ENCODE results near the gene PBRM1. TPM values are rescaled to one million over a fixed set of nuclear protein-coding genes. Genes with fewer than 3 reads are reported as not detected.

The PBRM1 gene
- total RNA-seq, 1 donor from 2014 or later = 107 TPM

DNA sequence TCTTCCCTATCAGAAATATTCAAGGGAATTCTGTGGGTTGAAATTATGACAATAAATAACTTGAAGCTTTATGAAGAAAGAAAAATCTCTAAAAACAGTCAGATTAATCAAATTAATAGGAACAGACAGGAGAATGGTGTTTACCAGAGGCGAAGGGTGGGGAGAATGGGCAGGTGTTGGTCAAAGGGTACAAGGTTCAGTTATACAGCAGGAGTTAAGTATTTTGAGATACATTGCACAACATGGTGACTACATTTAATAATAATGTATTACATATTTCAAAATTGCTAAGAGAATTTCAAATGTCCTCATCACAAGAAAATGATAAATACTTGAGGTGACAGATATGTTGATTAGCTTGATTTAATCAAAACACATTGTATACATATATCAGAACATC lies 38.8 kb upstream of the PBRM1 start:
- Mint-ChIP-seq H3K4me1 (no peaks in the 10 kb centered on the region), H3K27ac (ENCODE audit: unreplicated experiment) (no peak overlapping the region), H3K9me3 (peaks cover 8% of the 10 kb centered on the region), H3K27me3 (ENCODE audit: low read depth) (no peaks in the 10 kb centered on the region), H3K36me3 (ENCODE audit: low read depth) (peaks cover 42% of the 10 kb centered on the region), H3K4me3 (no peak overlapping the region)
- DNase-seq (ENCODE audit: low read depth, low spot score) = no peak
- TF ChIP-seq, protein P1, sequence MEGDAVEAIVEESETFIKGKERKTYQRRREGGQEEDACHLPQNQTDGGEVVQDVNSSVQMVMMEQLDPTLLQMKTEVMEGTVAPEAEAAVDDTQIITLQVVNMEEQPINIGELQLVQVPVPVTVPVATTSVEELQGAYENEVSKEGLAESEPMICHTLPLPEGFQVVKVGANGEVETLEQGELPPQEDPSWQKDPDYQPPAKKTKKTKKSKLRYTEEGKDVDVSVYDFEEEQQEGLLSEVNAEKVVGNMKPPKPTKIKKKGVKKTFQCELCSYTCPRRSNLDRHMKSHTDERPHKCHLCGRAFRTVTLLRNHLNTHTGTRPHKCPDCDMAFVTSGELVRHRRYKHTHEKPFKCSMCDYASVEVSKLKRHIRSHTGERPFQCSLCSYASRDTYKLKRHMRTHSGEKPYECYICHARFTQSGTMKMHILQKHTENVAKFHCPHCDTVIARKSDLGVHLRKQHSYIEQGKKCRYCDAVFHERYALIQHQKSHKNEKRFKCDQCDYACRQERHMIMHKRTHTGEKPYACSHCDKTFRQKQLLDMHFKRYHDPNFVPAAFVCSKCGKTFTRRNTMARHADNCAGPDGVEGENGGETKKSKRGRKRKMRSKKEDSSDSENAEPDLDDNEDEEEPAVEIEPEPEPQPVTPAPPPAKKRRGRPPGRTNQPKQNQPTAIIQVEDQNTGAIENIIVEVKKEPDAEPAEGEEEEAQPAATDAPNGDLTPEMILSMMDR (conservative IDR thresholded peaks at IDR 0.05) = no peak

DNA sequence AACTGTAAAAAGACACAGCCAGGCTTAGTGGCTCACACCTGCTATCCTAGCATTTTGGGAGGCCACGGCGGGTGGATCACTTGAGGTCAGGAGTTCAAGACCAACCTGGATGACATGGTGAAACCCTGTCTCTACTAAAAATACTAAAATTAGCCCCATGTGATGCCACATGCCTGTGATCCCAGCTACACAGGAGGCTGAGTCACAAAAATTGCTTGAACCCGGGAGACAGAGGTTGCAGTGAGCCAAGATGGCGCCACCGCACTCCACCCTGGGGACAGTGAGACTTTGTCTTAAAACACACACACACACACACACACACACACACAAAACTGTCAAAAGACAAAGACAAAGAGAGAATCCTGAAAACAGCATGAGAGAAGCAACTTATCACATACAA lies 38.2 kb upstream of the PBRM1 start:
- TF ChIP-seq, protein P1 (conservative IDR thresholded peaks at IDR 0.05) = no peak
- peaks cover 40% of the 10 kb centered on the region for H3K36me3 Mint-ChIP-seq (ENCODE audit: low read depth)
- H3K9me3 Mint-ChIP-seq = peaks cover 7% of the 10 kb centered on the region
- no peaks in the 10 kb centered on the region for H3K27me3 Mint-ChIP-seq (ENCODE audit: low read depth)
- no peak for DNase-seq (ENCODE audit: low read depth, low spot score)
- no peak overlapping the region for H3K27ac Mint-ChIP-seq (ENCODE audit: unreplicated experiment)
- H3K4me1 Mint-ChIP-seq = no peaks in the 10 kb centered on the region
- H3K4me3 Mint-ChIP-seq = no peak overlapping the region

DNA sequence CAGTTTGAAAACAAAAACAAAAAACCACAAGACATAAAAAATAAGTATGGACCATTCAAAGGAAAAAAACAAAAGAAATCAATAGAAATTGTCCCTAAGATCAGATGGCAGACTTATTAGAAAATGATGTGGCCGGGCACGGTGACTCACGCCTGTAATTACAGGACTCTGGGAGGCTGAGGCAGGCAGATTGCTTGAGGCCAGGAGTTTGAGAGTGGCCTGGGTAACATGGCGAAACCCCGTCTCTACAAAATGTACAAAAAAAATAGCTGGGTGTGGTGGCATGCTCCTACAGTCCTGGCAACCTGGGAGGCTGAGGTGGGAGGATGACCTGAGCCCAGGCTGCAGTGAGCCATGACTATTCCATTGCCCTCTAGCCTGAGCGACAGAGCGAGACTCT lies 36.8 kb upstream of the PBRM1 start:
- TF ChIP-seq, protein P1 (conservative IDR thresholded peaks at IDR 0.05) = no peak
- peaks cover 33% of the 10 kb centered on the region for H3K36me3 Mint-ChIP-seq (ENCODE audit: low read depth)
- DNase-seq (ENCODE audit: low read depth, low spot score) = no peak
- H3K27me3 Mint-ChIP-seq (ENCODE audit: low read depth) = no peaks in the 10 kb centered on the region
- peaks cover 3% of the 10 kb centered on the region for H3K9me3 Mint-ChIP-seq
- H3K27ac Mint-ChIP-seq (ENCODE audit: unreplicated experiment) = no peak overlapping the region
- H3K4me3 Mint-ChIP-seq = no peak overlapping the region
- no peaks in the 10 kb centered on the region for H3K4me1 Mint-ChIP-seq

DNA sequence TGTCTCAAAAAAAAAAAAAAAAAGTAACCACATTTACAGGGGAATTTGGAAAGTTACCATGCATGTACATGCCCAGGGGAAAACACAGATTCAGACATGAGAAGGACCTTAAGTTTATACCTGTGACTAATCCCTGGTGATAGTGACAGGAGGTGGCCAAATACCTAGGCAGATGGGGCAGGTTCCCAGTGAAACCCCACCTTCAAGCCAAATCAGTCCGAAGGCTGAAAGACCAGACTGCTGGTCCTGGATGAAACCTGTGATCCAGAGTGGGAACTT lies 36.0 kb upstream of the PBRM1 start:
- DNase-seq (ENCODE audit: low read depth, low spot score) = no peak
- Mint-ChIP-seq H3K4me1 (peaks cover under 1% of the 10 kb centered on the region), H3K9me3 (peaks cover 3% of the 10 kb centered on the region), H3K36me3 (ENCODE audit: low read depth) (peaks cover 29% of the 10 kb centered on the region), H3K27me3 (ENCODE audit: low read depth) (no peaks in the 10 kb centered on the region), H3K4me3 (no peak overlapping the region), H3K27ac (ENCODE audit: unreplicated experiment) (no peak overlapping the region)
- TF ChIP-seq, protein P1 (conservative IDR thresholded peaks at IDR 0.05) = no peak

DNA sequence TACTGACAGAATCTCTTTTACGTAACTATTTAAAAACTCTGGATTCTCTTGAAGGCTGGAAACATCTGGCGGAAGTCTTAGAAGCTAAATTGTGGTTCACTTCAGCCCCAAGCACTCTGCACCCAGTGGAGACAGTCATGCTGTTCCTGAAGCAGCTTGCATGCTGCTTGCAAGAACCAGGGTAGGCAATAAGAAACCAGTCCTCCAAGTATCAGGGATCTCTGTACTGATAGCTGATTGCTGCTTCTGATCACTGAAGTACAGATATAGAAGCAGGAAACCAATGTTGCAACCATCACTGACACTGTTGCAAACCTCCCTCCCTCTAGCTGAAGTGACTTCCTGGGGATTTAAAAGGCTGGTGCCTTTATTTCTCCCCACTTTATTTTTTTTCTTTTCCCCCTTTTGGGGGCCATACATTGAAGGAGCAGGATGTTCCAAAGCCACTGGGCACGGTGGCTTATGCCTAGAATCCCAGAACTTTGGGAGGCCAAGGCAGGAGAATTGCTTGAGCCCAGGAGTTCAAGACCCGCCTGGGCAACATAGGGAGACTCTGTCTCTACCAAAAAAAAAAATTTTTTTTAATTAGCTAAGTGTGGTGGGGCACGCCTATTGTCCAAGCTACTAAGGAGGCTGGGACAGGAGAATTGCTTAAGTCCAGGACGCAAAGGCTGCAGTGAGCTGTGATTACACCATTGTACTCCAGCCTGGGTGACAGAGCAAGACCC lies 35.5 kb upstream of the PBRM1 start:
- peaks cover 5% of the 10 kb centered on the region for H3K4me1 Mint-ChIP-seq
- peaks cover 3% of the 10 kb centered on the region for H3K9me3 Mint-ChIP-seq
- no peak overlapping the region for H3K27ac Mint-ChIP-seq (ENCODE audit: unreplicated experiment)
- H3K27me3 Mint-ChIP-seq (ENCODE audit: low read depth) = no peaks in the 10 kb centered on the region
- no peak overlapping the region for H3K4me3 Mint-ChIP-seq
- no peak for DNase-seq (ENCODE audit: low read depth, low spot score)
- TF ChIP-seq, protein P1 (conservative IDR thresholded peaks at IDR 0.05) = no peak
- peaks cover 29% of the 10 kb centered on the region for H3K36me3 Mint-ChIP-seq (ENCODE audit: low read depth)
